Left renal cortex interstitium (tissue), 4 donors: ENCODE data around the gene ENTPD6. TPM values are rescaled to one million over a fixed set of nuclear protein-coding genes. Genes with fewer than 3 reads are reported as not detected.

Experiments
- DNase-seq, 4 donors: peaks; one replicate each; pipeline ENCODE4 v3.0.0-alpha.2; 2013; ENCODE audit warnings: low read depth in 4 of 4, low spot score in 2 of 4, missing footprints in 1 of 4
- polyA plus RNA-seq, 4 donors: library from polyadenylated mRNA; unstranded; fragments of 120-200 nt; gene quantifications; one replicate each; pipeline ENCODE4 v1.2.1, GENCODE V29; 2013; ENCODE audit not compliant: insufficient read length in 4 of 4

ENTPD6 gene
- polyA plus RNA-seq, 4 donors = 38.6 to 53.0 (median 46.4) TPM

DNA sequence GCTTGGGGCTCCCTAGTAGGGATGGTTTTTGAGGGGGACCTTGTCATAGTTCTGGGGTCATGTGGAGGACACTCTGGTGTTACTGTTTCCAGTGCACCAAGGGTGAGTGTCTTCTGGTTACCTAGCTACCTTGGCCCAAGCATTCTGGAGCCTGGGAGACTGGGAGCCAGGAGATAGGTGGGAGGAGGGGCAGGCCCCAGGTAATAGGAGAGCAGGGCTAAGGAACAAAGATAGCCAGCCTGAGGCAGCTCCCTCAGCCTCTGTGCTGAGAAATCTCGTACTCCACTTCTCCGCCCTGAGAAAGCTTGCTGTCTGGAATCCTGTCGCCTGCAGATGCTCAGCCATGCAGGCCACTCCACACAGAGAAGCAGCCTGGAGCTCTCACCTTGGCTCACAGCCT is 8.3 kb upstream of the ENTPD6 start:
- no peak for DNase-seq

DNA sequence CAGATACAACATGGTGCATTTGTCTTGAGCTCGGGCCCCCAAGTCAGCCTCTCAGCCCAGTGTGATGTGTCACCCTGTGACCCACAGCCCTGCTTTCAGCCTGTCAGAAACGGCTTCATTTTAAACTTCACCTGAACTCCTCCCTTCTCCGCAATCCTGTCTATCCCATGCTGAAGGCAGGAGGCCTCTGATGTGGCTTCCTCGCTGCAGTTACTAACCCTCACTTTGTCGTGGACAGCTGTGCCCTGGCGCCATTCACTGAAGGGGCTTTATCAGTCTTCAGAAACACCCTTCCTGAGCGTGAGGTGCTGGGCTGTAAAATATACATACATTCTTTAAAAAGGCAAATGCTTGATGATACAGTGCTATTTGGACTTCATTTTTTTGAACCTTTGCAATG is 7.9 kb upstream of the ENTPD6 start:
- DNase-seq = no peak

DNA sequence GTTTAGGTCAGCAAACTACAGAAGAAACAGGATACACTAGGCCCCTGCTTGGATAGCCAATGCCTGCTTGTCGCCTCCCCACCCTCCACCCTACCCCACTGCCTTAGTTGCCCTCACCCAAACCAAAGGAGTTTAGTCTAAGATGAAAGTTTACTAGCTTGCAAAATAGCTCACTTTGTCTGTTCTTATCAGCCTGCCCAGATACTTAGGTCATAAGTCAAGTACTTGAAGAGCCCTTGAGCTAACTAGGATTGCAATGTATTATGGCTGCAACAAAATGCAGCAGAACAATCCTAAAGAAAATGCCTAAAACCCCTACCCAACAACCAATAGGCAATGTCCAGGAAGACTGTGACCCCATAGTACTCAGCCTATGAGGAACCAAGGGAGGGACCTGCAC is 7.3 kb upstream of the ENTPD6 start:
- no peak for DNase-seq

DNA sequence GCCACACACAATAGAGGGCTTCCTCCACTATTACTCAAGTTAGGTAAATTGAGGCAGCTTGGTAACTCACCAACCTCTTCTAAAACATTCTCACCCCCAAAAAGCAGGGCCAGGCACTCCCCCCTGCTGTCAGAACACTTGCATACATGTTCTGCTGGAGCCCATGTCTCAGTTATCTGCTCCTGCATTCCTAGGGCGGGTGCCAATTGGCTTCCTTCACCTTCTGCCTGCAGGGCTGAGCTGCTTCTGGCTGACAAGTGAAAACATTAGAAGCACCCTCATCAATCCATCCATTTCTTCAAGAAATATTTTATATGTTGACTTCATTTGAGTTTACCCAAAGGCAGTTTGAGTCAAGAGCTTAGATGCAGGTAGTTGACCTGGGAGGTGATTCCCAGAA is 4.5 kb upstream of the ENTPD6 start:
- no peak for DNase-seq

GRCh38 chr20:25191689-25192088 is 3.8 kb upstream of the ENTPD6 start:
- DNase-seq = no peak

DNA sequence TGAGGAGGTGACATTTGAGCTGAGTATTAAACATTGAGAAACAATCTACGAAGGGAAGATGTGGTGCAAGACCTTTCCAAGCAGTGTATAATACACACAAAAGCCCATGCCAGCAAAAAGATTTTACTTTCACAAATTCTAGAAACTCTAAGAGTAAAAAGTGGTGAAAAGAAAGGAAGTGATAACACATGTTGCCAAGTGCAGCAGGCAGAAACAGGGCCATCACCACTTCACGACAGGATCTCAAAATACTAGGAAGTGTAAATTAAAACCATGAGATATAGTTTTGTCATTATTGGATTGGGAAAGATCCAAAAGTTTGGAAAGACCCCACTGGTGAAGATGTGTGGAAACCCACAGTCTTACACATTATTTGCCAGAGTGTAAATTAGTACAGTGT is 1.7 kb upstream of the ENTPD6 start:
- no peak for DNase-seq

DNA sequence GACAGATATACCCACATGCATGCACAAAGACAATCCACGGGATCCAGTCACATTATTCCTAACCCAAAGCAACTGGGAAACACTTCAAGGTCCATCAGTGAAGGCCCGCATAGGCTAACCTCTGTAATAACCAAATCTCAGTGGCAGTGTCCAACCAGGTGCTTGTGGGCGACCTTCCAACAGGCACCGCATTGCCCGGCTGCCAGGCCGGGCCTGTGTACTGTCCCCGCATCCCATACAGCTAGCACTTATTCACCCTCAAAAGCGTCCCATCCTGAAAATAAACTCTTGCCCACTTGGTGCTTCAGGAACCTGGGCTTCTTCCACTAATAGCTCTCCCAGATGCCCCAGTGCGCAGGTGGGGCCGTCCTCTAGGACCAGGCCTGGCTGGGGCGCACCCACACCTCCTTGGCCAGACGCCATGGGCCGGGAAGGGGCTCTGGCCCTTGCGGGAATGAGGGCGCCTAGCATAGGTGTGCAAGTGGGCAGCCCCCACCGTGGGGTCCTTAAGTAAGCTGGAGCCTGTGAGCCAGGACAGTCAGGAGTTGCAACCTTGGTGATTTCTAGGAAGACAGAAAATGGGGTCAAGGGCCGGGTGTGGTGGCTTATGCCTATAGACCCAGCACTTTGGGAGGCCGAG is 1.1 kb upstream of the ENTPD6 start:
- no peak for DNase-seq

DNA sequence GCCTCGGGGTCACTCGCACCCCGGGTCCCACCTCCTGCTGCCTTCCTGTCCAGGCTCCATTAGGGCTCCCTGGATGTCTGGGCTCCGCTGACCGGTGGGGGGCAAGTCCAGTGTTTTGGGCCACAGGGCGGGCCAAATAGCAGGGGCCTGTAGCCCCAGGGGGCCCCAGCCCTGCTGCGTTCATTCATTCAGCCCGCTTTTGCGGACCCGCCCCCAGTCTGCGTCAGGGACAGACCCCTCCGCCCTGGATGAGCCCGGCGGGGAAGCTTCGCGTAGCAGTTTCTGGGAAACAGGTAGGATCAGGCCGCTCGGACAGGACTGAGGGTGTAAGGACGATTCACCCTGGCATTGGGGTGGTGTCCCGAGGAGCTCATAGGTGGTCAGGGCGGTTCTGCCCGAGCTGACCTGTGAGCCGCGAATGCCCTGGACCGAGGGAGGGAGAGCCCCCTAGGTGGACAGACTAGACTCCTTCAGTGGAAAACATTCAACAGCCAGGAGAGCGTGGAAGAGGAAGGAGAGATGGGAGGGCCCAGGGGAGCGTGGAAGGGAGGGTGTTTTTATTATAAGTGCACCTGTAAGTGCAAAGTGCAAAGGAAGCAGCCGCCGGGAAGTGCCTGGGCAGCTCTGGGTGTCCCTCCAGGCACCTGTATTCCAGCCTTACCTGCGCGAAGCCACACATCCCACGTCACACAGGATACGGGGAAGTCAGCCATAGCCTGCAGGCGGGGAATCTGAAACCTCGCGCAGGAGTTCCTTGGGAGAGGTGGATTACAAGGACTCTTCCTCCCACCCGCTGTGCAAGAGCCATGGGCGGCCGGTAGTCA is 662 bp downstream of the ENTPD6 start:
- peak in 3 of 4 donors; percentile 15 to 31 (median 27) for DNase-seq

GRCh38 chr20:25196786-25197120 is 1.2 kb downstream of the ENTPD6 start:
- DNase-seq = peak in 1 of 4 donors; percentile 2

DNA sequence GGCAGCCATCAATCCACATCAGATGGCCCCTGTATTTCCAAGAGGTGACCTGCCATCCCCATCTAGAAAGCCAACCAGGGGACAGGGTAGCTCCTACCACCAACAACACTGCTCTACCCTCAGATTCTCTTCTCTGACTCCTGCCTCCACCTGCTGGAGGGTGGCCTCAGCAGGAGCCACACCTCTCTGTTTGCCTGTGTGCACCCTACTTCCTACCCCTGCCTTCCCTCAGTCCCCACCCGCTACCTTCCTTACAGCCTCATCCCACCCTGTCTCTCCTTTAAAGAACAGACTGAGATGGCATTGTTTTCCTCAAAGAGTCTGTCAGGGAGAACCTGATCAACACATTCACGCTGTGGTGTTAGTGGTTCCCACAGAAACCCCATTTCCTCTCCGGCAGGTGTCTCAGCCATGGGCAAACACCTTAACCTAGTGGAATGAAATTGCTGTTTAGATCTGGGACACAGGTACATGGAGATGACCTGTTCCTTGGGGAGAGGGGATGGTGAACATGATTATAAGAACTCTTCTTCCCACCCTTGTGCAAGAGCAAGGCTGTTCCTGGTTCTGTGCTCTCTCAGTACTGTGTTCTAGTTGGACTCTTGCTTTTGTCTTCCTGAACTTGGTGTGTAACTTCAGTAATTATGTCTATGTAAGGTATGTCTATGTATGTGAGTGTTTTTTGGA is 1.8 kb downstream of the ENTPD6 start:
- DNase-seq = no peak

GRCh38 chr20:25197870-25198190 is 2.3 kb downstream of the ENTPD6 start:
- no peak for DNase-seq

- DNase-seq = no peak
Observed at GRCh38 chr20:25198663-25199383, 3.3 kb downstream of the ENTPD6 start.

DNA sequence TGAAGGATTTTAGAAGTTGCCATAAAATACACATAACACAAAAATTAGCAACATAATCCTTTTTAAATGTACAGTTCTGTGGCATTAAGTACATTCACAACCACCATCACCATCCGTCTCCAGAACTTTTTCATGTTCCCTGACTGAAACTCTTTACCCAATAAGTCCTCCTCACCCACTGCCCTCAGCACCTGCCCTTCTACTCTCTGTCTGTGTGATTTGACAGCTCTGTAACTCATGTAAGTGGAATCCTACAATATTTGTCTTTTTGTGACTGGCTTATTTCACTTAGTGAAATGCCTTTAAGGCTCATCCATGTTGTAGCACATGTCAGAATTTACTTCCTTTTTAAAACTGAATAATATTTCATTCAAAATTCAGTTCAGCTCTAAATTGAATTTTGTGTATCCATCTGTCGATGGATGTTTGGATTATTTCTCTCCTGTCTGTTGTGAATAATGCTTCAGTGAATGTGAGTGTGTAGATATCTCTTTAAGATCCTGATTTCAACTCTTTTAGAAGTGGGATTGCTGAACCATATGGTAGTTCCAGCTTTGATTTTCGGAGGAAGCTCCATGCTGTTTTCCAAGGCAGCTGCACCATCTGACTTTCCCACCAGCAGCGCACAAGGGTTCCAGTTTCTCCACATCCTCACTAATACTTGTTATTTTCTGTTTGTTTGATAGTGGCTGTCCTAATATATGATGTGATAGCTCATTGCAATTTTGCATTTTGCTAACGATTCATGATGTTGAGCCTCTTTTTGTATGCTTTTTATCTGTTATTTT is 4.2 kb downstream of the ENTPD6 start:
- DNase-seq = no peak

GRCh38 chr20:25203089-25203488 is 7.6 kb downstream of the ENTPD6 start:
- no peak for DNase-seq

- no peak for DNase-seq
Observed at GRCh38 chr20:25203871-25204320, 8.4 kb downstream of the ENTPD6 start.

- DNase-seq = no peak
Observed at GRCh38 chr20:25204550-25205276, 9.2 kb downstream of the ENTPD6 start.

- no peak for DNase-seq
Observed at GRCh38 chr20:25205277-25206062, 10.0 kb downstream of the ENTPD6 start.

DNA sequence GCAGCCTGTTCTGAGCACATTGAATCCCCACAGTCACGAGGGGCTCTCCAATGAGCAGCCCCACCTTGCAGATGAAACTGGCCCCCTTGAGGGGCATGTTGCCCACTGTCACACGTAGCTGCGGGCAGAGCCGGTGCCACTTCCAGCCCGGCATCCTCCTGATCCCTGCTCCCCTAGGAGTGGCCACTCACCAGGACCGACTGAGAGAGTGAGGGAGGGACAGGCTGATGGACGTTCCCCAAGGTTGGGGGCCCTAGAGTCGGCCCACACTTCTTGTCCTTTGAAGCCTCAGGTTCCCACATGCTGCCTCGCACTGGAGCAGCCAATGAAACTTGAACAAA is 10.5 kb downstream of the ENTPD6 start:
- no peak for DNase-seq

DNA sequence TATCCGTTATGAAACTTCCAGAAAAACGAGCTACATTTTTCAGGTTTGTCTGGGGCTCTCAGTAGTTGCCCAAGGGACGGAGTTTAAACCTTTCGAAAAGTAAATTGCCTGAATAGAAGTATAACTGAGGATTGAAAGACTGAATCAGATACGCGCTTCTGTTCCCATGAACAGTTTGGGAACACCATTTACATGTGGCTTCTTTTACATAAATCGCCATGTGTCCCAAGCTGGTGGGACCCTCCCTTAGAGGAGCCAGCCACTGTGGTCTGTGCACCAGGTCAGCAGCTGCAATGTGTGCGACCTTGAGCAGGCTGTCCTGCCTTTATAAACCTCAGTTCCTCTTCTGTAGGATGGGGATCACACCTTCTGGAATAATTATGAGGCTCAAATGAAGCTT is 11.0 kb downstream of the ENTPD6 start:
- DNase-seq = no peak
